ENCODE measurements around the gene PTPRH. TPM values are rescaled to one million over a fixed set of nuclear protein-coding genes. Genes with fewer than 3 reads are reported as not detected.

PTPRH gene
- total RNA-seq, 2 donors from 2014 or later, result 1.3 to 7.8 TPM

- Histone ChIP-seq H3K4me1 (no peaks in the 10 kb centered on the region), H3K36me3 (peaks cover 4% of the 10 kb centered on the region), H3K27me3 (no peaks in the 10 kb centered on the region), H3K27ac (no peak overlapping the region), H3K4me3 (no peak overlapping the region), H3K9me3 (no peaks in the 10 kb centered on the region)
- no peak for TF ChIP-seq CTCF (IDR thresholded peaks at IDR 0.05)
- no peak for DNase-seq (ENCODE audit: low spot score)
These were observed 74.6 kb downstream of the PTPRH start for GRCh38 chr19:55134736-55135135.

- no peaks in the 10 kb centered on the region for H3K27me3 ChIP-seq
- H3K27ac ChIP-seq, result no peak overlapping the region
- peaks cover 4% of the 10 kb centered on the region for H3K36me3 ChIP-seq
- no peak for TF ChIP-seq CTCF (IDR thresholded peaks at IDR 0.05)
- DNase-seq (ENCODE audit: low spot score), result no peak
- H3K9me3 ChIP-seq, result no peaks in the 10 kb centered on the region
- H3K4me3 ChIP-seq, result no peak overlapping the region
- no peaks in the 10 kb centered on the region for H3K4me1 ChIP-seq
These were observed 75.5 kb downstream of the PTPRH start for GRCh38 chr19:55133639-55134444.

- no peak overlapping the region for H3K27ac ChIP-seq
- no peak overlapping the region for H3K4me3 ChIP-seq
- no peaks in the 10 kb centered on the region for H3K4me1 ChIP-seq
- no peaks in the 10 kb centered on the region for H3K9me3 ChIP-seq
- H3K27me3 ChIP-seq, result no peaks in the 10 kb centered on the region
- DNase-seq (ENCODE audit: low spot score), result no peak
- TF ChIP-seq CTCF (IDR thresholded peaks at IDR 0.05), result peak in 1 of 2 donors; percentile 18
- H3K36me3 ChIP-seq, result peaks cover 4% of the 10 kb centered on the region
These were observed 76.7 kb downstream of the PTPRH start for GRCh38 chr19:55132453-55133129.

DNA sequence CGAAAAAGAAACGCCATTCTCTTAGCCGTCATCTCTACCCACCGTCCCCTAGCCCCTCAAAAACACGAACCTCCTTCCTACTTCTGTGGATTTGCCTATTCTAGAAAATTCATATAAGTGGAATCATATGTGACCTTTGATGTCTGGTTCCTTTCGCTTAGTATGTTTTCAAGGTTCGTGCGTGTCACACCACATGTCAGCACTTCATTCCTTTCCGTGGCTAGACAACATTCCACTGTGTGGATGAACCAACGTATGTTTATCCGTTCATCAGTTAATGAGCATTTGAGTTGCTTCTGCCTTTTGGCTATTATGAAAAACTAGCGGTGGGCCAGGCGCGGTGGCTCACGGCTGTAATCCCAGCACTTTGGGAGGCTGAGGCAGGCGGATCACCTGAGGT lies 77.9 kb downstream of the PTPRH start:
- TF ChIP-seq CTCF (IDR thresholded peaks at IDR 0.05), result no peak
- no peaks in the 10 kb centered on the region for H3K4me1 ChIP-seq
- no peak overlapping the region for H3K4me3 ChIP-seq
- DNase-seq (ENCODE audit: low spot score), result no peak
- no peaks in the 10 kb centered on the region for H3K9me3 ChIP-seq
- peaks cover under 1% of the 10 kb centered on the region for H3K36me3 ChIP-seq
- H3K27me3 ChIP-seq, result no peaks in the 10 kb centered on the region
- no peak overlapping the region for H3K27ac ChIP-seq

Small RNA genes within 50 kb of the gene (microRNA-seq; reads per million reads assigned to microRNA genes)
- gene MIR6802 (ENCODE audit: borderline number of aligned reads in 2 of 2, borderline replicate concordance in 1 of 2), result 0.71 to 2.1 reads per million in 2 donors
- 1.4 to 2.8 reads per million in 2 donors for gene MIR6803 (ENCODE audit: borderline number of aligned reads in 2 of 2, borderline replicate concordance in 1 of 2)
- gene MIR6804 (ENCODE audit: borderline number of aligned reads in 2 of 2, borderline replicate concordance in 1 of 2), result 0.71 reads per million in 2 donors

Other genes starting within 250 kb of the PTPRH start
- gene NLRP2, start 243.1 kb downstream of the PTPRH start, total RNA-seq, result under 1 TPM; 0.20 to 0.26 TPM
- gene GP6, start 171.2 kb downstream of the PTPRH start, total RNA-seq, result under 1 TPM in 1 of 2 donors, not detected in 1; 0.16 TPM
- gene RDH13, start 146.4 kb downstream of the PTPRH start, total RNA-seq, result 10 to 100 TPM; 26.5 to 28.1 TPM
- gene EPS8L1, start 133.6 kb downstream of the PTPRH start, total RNA-seq, result 10 to 100 TPM in 1 of 2 donors, 1 to 10 TPM in 1; 6.7 to 13.8 TPM
- gene PPP1R12C, start 91.9 kb downstream of the PTPRH start, total RNA-seq, result 100 to 1,000 TPM in 1 of 2 donors, 10 to 100 TPM in 1; 98.9 to 205 TPM
- gene TNNT1, start 60.3 kb downstream of the PTPRH start, total RNA-seq, result 10 to 100 TPM in 1 of 2 donors, 1 to 10 TPM in 1; 6.8 to 46.5 TPM
- 1,000 to 10,000 TPM; 3,822 to 4,003 TPM for gene TNNI3, start 51.8 kb downstream of the PTPRH start, total RNA-seq
- 1 to 10 TPM in 1 of 2 donors, under 1 TPM in 1; 0.89 to 2.7 TPM for gene DNAAF3, start 42.9 kb downstream of the PTPRH start, total RNA-seq
- gene SYT5, start 29.2 kb downstream of the PTPRH start, total RNA-seq, result under 1 TPM in 1 of 2 donors, not detected in 1; 0.08 TPM
- gene TMEM86B, start 19.3 kb upstream of the PTPRH start, total RNA-seq, result 1 to 10 TPM in 1 of 2 donors, not detected in 1; 1.3 TPM
- 10 to 100 TPM; 28.7 to 35.5 TPM for gene PPP6R1, start 49.5 kb upstream of the PTPRH start, total RNA-seq
- 10 to 100 TPM; 29.6 to 35.8 TPM for gene HSPBP1, start 70.6 kb upstream of the PTPRH start, total RNA-seq
- 10 to 100 TPM in 1 of 2 donors, 1 to 10 TPM in 1; 5.6 to 15.6 TPM for gene BRSK1, start 74.5 kb upstream of the PTPRH start, total RNA-seq
- gene TMEM150B, start 115.8 kb upstream of the PTPRH start, total RNA-seq, result 1 to 10 TPM in 1 of 2 donors, not detected in 1; 3.3 TPM
- 1 to 10 TPM; 2.4 to 3.3 TPM for gene KMT5C, start 130.4 kb upstream of the PTPRH start, total RNA-seq
- not detected for gene COX6B2, start 145.2 kb upstream of the PTPRH start, total RNA-seq
- not detected for gene GARIN5B, start 153.8 kb upstream of the PTPRH start, total RNA-seq
- gene IL11, start 161.0 kb upstream of the PTPRH start, total RNA-seq, result under 1 TPM in 1 of 2 donors, not detected in 1; 0.16 TPM
- not detected for gene TMEM190, start 167.3 kb upstream of the PTPRH start, total RNA-seq
- gene TMEM238, start 174.8 kb upstream of the PTPRH start, total RNA-seq, result 1 to 10 TPM in 1 of 2 donors, not detected in 1; 1.2 TPM
- 100 to 1,000 TPM; 175 to 319 TPM for gene RPL28, start 176.4 kb upstream of the PTPRH start, total RNA-seq
- 10 to 100 TPM; 19.1 to 22.0 TPM for gene UBE2S, start 198.3 kb upstream of the PTPRH start, total RNA-seq
- gene SHISA7, start 233.8 kb upstream of the PTPRH start, total RNA-seq, result not detected

Measured in right atrium auricular region (tissue), 2 donors.